GM21786 (cell line): Measurements from ENCODE around the gene RRM1.
A peak's percentile ranks its signal among the peaks of the same experiment; 100 is the strongest.

Experiments used
- ATAC-seq: cut with Tn5 transposase; IDR thresholded peaks from one replicate; pipeline ENCODE4 v1.9.1; 2021; ENCODE audit not compliant: unreplicated experiment

The RRM1 gene

DNA sequence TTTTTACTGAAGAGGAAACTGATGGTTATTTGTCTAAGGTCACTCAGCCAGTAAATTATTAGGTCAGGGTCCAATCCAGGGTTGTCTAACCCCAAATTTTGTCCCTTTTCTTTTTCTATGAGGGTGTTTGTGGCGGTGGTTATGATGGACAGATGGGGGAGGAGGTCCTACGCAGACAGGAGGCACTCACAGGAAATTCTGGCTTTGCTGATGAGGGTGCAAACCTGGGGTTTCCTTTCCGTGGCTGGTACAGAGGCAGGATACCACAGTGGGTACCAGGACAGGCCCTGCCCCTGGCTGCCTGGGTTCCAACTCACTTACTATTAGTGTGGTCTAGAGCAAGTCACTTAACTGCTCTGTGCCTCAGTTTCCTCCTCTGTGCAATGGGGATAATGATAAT is 91.0 kb downstream of the RRM1 start:
- ATAC-seq: no peak

DNA sequence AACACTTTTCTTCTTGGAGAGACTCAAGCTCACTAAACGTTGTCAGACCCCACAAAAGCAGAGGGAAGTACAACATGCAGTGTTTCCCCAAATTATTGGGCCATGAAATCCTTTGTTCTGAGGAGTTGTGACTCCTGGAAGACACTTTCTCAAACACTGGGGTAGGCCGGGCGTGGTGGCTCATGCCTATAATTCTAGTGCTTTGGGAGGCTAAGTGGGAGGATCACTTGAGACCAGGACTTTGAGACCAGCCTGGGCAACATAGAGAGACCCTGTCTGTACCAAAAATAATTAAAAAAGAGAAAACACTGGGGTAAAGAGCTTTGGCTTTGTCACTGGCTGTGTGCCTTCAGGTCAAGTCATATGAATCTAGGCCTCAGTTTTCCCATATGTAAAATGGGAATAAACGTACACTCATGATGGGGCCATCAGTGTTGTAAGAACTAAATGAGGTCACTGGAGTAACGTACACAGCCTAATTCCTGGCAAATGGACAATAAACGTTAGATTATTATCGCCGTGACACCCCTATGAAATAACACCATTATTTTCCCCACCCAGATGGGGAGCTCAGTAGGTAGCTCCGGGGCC is 92.0 kb downstream of the RRM1 start:
- ATAC-seq: no peak

DNA sequence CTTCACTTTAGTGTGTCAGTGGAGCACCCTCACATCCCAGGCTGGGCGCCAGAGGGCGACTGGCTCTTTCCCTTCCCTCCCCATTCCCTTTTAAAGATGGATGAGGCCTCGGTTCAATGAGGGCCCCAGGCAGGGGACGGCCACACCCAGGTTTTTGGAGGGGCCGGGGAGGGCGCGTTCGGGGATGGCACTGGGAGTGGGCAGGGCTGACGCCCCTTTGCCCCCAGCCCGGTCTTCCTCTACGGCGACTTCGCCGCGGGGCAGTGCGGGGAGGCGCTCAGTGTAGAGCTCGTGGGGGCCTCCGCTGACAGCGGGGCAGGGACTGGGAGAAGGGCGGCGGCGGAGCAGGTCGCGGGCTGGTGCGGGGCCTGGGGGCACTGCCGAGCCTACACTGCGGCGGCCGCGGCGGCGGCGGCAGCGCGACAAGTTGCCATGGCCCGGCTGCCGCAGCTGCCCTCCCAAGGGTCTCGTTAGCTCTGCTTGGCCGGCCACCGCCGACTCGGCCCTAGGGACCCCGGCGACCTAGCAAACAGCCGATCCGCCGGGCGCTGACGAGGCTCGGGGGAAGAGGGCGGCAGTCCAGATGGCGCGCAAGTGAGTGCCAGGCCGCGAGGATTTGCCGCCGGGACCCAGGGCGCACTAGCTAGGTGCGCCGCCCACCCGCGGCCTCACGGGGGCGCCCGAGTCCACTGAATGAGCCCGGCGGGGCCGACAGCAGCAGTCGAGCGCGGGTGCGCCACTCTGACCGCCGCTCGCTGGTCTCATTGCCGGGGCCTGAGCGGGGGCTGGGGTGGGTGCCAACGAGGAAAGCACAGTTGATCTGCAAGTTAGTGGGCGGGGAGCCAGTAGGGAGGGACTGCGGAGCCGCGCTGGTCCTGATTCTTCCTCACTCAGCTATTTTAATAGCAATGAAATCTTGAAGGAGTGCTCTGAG is 92.7 kb downstream of the RRM1 start:
- peak; percentile 92 for ATAC-seq
